HG02840 (cell line): ENCODE data around the gene HOXA7.

ENCODE experiments used
- ATAC-seq: cut with Tn5 transposase; IDR thresholded peaks from one replicate; pipeline ENCODE4 v1.9.1; 2021; ENCODE audit warnings: mild to moderate bottlenecking, moderate library complexity, moderate number of reproducible peaks; ENCODE audit not compliant: unreplicated experiment, low FRiP score

Gene HOXA7

DNA sequence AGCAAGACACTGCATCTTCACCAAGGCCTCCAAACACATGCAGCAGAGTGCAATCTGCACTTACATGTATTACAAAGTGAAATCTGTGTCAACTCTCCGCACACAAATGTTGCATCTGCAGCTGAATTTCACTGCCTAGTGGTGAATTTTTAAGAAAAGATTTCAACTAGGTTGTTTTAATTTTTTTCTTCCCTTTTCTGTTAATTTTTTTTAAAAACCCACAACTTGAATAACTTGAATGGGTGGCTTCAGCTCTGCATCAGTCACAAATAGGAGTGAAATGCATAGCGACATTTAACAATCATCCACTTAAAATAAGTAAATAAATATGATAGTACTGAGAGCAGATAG lies 37.5 kb upstream of the HOXA7 start:
- no peak for ATAC-seq

DNA sequence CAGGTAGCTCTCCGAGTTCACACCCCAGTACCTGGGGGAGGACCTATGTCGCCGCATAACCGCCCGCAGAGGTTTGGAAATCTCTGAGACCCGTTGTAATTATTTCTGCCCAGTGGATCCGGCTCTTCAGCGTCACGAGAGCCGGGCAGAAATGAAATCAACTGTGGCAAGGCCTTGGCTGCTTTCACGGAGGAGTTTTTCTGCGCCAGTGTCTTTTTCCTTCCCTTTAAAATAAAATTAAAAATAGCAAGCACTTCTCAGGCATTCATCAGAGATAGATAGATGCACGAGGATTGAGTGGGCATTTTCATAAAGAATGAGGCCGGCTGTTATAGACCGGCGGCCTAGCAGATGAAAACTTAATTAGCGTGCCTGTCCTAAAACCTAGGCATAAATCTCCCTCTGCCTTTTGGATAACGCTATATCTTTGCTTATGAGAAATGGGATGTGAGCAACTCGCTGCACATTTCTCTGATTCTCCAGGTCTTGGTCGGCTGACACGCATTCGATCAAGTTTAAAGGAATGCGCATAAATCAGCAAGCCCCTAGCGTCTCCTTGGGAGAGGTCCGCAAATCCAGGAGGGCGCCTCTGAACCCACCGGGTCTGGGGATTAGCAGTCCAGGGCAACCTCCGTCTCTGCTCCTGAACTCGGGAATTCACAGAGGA lies 37.0 kb upstream of the HOXA7 start:
- ATAC-seq = no peak

DNA sequence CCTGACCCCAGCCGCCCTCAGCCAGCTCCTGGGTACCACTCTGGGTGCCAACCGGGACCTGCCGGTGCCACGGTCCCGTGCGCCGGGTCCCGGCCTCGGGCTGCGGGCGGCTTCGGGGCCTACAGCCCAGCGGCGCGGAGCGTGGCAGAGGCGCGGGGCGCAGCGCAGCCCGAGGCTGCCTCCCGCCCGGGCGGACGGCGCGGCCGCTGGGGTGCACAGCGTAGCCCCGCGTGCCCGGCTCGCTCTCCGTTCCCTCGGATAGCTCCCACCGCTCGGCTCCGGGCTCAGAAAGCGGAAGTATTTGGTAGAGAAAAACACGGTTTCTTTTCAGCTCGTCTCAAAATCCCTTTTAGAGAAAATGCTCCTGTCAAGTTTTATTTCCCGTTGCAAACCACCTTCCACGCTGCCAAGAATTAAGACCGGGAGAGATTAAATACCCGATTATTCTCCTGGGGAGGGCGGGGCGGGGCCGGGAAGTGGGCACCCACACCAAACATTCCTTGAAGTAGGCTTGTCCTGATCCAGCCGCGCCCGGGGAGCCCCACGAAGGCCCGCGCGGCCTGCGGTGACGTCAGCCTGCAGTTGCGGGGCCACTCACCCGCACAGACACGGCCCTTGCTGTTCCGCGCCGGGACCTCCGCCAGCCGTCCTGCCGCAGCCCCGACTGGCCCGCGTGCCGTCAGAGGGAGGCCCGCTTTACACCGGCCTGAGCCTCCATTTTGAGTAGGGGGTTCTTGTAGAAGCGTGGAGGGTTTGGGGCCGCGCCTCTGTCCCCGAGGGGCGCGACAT lies 36.3 kb upstream of the HOXA7 start:
- no peak for ATAC-seq

DNA sequence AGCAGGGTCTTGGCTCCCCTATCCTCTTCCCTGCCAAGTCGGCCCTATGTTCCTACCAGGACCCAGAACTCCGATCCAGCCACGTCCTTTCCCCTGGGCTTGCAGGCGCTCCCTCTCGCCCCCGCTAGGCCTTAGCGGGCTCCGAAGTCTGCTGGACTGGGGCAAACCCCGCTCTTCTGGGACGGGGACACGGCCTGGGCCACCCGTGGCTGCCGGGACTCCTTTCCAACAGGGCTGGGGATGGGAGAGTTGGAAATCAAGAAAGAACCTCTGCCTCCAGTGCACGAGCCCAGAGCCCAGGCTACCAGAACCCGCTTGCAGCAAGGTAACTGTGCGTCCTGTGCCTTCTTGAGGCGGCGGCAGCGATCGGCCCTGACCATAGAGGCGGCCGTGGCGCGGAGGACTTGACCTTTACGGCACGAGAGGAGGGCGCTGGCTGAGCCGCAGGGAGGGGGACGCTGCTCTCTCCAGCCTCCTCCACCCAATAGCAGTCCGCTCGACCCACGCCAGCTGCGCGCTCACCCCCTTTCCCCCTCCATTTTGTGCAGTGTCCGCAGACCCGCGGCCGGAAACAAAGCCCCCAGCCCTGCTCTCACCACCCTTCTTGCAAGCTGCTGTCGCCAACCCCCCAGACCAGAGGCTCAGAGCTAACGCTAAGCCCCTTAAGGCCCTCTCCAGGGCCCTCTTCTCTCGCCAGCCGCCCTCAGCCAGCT lies 35.5 kb upstream of the HOXA7 start:
- no peak for ATAC-seq

DNA sequence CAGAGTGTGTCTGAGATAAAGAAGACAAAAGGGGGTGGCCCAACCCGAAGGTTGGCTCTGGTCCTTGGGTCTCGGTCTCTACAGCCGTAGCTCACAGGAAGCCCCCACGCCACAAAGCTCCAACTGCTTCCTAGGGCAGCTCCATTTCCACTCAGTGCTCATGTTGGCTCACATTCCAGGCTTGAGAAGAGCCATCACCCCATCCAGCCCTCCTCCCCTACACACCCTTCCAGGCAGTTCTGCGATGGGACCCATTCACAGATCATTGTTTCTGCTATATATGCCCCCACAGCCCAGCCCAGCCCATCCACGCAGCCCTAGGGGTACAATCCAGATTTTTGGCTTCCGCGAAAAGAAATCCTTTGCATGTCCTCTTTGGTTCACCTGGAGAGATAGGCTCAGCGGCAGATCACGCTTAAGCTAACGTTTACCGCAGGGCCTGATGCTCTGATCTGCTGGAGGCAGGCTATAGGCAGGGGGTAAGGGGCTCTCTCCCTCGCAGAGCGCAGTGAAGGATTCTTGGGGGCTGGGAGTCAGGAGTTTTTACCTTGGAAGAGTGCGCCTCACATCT lies 34.8 kb upstream of the HOXA7 start:
- ATAC-seq = no peak

DNA sequence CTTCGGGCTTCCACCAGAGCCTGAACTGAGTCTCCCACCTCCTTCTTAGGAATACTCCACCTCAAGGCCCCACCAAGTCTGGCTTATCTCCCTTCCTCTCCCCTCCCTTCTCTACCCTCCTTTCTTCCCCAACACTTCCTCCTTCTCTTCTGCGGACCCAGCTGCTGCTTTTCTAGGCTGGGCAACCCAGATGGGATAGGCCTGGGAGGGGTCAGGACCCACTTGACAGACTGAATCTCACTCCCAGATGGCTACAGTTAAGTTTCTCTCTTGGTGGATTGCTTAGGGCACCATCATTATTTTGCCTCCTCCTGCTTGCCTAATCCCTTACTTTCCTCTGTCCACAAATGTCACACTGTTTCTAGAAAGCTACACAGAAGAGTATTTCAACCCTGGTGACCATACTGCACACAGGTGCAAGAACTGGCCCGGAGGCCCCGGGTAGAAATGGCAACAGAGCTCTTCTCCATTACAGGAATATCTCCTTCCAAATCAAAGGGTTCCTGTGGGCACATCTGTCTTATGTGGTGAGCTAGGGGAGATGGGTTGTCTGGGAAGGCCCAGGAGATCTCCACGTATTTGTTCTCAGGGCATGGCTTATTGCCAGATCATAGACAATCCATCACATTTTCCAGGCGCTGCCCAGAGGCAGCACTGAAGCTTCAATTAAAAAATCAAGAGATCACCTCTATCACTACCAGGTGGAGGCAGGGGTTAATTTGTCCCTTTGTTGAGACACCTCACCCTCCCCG lies 33.7 kb upstream of the HOXA7 start:
- ATAC-seq = no peak

DNA sequence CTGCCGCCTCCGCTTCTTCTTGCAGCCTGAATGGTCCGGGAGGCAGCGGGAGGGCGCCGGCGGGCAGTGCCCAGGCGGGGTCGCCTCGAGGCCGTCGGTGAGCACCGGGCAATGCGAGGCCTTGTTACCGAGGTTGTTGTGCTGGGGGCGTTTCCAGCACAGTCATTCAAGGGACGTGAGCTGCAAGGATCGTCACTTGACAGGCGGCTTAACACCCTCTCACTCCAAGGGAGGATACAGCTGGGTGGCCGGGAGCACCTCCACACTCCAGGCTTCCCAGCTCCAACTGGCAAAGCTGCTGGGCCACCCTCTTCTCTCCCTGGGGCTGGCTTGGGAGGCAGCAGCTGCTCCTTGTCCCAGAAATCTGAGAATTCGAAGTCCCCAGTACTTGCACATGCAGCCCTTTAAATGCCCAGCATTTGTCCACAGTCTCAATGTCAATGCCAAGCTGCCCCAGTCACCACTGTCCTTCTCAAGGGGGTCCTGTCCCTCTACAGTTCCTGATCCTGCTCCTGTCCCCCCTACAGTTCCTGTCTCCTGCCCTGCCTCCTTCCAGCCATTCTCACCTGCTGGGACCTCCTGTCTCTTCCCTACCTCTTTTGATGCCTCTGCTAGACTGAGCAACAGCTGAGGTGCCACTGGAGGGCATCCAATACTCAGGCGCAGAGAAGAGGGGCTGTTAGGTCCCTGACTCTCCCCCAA lies 33.0 kb upstream of the HOXA7 start:
- ATAC-seq = no peak

DNA sequence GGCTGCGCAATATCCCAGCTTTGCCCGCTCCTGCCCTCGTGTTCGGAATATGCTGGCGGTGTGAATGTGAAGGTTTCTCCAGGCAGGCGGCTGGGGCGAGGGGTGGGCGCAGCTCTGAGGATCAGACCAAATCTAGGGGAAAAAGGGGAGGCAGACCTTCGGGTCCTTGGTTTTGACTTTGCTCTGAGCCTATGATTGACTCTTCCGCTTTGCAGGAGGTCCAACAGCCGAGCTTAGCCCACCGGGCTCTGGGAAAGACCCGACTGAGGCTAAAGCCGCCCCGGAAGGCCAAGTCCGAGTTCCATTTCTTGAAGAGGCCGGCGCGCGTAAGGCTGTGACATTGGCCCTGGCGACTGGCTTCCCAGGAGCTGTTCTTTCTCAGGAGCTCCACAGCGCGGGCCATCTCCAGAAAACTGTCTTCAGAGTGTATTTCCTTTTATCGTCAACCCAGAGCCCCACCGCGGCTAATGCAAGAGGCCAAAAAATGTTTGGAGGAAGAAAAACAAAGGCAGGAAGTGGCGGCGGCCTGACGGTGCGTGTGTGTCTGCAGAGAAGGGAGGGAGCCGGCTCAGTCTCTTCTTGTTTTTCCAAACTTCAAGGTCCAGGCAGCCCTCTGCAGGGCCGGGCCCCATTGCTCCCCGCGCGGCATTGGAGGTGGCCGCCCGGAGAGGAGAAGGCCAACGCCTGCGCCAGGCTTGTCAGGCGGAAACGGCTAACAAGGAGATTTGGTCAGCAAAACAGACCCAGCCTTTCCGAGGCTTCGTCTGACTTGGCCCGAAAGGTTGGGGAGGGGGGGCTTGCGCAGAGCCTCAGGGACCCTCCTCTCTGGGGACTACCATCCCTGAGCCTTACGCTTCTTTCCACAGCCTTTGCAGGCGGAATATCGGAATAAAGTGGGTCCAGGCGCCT lies 32.2 kb upstream of the HOXA7 start:
- no peak for ATAC-seq

DNA sequence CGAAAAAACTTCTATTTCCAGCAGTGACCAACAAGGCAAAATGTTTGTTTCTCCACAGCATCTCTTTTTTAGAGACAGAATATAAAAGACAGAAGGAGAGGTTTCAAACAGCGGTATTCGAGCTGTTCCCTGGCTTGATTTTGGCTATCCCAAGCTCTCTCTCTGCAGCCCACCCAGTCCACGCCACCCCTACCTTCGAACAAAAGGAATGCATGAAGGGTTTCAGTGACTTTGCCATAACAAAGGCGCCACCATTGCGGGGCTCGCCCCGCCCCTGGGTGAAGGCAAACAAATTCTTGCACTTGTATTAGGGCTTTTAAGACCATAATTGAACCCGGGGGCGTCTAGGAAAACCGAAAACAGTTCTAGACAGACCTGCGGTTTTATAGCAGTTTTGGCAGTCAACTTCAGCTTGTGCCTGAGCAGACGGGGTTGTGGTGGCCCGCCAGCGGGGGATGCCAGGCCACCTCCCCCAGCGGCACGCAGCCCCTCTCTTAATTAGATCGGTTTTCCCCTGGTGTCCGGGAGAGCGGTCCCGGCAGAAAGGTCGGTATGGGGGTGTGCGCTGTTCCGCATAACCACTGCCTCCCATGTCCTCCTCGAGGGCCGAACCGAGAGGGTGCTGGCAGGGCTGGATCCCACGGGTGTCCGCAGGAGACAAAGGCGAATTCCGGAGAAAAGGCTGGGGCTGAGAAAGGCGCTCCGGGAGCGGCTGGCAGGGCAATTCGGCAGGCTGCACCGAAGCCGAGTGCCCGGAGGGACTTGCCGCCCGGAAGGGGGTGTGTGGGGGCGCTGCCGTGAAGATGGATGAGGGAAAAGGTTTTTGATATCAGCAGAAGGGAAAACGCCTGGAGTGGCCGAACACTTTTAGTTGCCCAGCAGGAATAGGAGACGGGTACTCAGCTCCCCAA lies 31.3 kb upstream of the HOXA7 start:
- ATAC-seq = no peak

DNA sequence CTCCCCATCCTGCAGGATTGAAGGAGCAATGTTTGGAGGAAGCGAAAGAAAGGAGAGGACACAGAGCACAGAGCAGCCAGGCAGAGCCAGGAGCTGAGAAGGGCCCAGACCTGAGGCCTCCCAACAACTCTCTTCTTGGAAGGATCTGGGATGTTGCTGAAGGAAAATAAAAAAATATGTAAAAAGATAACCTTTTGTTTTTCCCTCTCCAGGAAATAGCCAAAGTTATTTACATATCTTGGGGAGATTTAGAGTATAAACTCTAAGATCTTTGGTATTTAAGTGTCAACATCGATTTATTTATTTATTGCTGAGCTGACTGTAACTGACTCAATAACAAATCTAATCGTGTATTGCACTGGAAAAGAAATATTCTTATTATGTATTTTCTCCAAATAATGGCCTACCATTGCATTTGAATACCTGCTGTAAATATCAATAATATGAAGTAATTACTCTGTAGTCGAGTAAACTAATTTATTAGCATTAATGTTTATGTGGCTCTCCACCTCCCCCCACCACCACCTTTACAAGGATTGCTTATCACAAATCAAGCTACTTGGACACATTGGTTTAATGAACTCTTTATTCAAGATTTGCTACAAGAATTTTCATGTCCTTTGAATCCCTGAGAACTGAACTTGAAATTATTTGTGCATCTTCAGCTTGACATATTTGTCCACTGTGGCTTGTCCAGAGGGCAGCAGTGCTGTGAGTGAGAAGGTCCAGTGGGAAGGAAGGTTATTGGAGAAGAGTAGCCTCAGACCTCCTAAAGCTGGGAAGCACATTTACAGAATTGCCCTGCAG lies 30.4 kb upstream of the HOXA7 start:
- ATAC-seq = no peak

DNA sequence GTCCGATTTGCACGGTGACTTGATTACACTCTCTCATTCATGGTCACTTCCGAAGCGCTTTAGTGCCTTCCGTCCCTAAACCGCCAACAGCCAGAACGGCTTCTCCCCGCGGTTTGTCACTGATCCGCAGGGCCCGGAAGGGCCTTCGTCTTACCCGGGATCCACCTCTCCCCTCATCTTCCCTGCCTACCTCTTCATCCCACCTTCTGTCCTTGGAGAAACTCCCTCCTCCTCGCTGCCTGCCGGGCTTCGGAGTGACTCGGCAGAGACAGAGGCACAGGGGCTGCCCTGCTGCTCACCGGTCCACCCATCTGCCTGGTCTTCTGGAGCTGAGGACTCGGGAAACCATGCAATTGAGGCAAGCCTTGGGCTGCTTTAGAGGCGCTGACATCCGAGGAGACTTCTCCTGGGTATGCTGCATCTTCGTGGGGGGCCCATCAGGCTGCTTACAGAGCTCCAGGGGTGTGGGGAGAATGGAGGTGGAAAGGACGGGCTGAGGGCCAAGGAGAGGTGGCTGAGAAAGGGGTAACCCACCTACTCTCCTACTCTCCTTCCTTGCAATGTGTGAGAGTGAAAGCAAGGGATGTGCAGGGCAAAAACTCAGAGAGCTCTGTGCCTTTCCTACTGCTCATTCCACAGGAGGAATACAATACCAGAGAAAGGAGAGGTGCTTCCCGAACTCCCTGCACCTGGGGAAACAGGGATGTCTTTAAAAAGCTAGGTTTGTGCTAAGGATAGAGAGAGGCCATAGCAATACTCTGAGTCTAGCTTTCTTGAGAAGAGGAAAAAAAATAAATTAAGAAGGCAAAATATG lies 29.6 kb upstream of the HOXA7 start:
- ATAC-seq = no peak

DNA sequence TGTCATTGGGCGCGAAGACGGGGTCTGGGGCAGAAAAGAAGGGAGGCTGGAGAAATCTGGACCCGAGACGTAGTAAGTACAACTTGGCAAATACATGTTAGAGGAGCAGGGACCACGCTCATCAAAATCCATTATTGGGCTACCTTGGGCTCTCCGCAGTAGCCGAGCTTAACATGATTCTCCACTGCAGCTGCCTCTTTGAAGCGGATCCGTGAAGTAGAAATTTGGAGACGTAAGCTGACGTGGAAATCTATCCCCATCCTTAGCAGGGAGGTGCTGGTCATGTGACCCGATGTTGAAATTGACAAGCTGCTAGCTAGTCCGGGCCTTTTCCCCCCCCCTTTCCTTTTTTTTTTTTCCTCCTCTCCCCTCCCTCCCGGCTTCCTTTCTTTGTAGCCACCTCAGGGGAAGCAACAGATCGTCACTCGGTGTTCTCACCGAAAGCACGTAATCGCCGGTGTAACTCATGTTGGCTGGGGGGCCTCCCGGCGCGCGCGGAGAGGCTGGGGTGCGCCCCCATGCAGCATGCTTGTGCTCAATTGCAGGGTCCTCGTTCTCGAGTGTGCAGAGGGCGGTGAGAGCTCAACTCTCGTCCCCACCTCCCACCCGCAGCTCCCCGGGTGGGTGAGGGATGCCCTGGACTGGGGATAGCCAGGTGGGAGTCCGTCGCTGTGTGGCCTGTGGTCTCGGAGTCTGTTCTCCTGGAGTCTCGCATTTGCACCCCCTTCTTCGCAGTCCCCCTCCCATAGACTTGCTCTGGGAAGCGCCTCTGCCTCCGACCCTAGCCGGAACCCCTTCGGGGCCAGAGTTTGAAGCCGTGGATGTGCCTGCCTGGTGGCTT lies 28.8 kb upstream of the HOXA7 start, which contains the start of gene HOXA11:
TSS of gene HOXA11 (minus strand) at position 220 of the 841 bp plus-strand sequence. CDS start at position 132, 88 bp downstream.
- ATAC-seq = no peak

DNA sequence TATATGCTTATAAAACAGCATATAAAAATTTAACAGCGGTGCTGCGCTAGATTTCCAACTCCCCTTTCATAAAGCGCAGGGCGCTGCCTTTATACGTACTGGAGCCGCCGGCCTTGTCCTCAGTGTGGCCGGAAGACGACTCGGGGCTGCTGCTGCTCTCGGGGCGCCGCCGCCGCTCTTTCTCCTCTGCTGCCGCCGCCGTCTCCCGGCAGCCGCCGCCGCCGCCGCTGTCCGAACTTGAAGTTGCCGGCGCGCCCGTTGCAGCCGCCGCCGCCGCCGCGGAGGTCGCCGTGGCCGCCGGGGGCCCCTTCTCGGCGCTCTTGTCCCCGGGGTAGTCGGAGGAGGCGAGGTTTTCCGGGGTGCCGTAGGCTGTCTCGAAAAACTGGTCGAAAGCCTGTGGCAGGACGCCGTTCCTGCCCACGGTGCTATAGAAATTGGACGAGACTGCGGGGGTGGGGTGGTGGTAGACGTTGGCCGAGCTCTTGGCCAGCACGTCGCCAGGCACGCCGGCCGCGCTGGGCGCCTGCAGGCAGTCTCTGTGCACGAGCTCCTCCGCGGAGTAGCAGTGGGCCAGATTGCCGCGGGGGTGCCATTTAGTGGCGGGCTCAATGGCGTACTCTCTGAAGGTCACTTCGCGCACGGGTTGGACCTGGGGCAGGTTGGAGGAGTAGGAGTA lies 28.0 kb upstream of the HOXA7 start:
- ATAC-seq = no peak

DNA sequence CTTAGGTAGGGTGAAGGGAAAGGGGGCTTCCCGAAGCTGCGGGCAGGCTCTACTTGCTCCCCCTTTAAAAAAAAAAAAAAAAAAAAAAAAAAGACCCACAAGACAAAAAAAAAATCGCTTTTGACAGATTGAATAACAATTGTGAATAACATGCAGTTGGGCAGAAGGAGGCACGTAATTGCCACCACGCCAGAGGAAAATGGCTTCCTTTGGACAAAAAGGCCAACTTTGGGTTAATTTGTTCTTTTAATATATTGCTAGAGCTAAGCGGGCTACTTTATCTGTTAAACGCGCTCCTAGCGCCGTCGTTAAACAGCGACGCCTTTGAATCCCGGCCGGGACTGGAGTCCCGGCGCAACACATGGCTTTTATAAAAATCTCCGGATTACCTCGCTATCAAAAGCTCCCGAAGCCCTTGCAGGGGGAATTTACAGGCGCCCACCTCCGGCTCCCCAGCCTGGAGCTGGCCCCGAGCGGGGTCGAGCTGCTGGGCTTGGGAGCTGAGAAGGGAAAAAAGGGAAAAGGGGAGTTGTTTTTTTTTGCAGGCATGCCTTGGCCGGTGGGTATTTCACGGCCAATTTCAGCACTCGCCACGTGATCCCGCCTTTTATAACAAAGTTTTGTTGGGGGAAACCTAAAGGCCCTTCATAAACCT lies 27.3 kb upstream of the HOXA7 start:
- no peak for ATAC-seq
